Measurements from ENCODE around the gene CCDC51.

DNA sequence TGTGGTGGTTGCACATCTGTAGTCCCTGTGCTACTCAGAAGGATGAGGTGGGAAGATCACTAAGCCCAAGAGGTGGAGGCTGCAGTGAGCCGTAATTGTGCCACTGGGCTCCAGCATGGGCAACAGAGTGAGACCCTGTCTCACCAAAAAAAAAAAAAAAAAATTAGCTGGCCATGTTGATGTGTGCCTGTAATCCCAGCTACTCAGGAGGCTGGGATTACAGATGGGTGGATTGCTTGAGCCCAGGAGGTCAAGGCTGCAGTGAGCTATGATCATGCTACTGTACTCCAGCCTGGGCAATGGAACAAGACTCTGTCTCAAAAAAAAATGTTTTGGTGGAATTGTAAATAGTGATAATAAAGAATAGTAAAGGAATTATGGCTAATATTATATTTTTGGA is 16.5 kb upstream of the CCDC51 start:
- no peak for TF ChIP-seq POLR2AphosphoS5 (IDR thresholded peaks at IDR 0.05; ENCODE audit: control insufficient read depth, insufficient read depth, low read depth, low read length)
- no peak for TF ChIP-seq TBL1XR1 (IDR thresholded peaks at IDR 0.05; ENCODE audit: low read length in 2 of 2)
- TF ChIP-seq, protein P1, sequence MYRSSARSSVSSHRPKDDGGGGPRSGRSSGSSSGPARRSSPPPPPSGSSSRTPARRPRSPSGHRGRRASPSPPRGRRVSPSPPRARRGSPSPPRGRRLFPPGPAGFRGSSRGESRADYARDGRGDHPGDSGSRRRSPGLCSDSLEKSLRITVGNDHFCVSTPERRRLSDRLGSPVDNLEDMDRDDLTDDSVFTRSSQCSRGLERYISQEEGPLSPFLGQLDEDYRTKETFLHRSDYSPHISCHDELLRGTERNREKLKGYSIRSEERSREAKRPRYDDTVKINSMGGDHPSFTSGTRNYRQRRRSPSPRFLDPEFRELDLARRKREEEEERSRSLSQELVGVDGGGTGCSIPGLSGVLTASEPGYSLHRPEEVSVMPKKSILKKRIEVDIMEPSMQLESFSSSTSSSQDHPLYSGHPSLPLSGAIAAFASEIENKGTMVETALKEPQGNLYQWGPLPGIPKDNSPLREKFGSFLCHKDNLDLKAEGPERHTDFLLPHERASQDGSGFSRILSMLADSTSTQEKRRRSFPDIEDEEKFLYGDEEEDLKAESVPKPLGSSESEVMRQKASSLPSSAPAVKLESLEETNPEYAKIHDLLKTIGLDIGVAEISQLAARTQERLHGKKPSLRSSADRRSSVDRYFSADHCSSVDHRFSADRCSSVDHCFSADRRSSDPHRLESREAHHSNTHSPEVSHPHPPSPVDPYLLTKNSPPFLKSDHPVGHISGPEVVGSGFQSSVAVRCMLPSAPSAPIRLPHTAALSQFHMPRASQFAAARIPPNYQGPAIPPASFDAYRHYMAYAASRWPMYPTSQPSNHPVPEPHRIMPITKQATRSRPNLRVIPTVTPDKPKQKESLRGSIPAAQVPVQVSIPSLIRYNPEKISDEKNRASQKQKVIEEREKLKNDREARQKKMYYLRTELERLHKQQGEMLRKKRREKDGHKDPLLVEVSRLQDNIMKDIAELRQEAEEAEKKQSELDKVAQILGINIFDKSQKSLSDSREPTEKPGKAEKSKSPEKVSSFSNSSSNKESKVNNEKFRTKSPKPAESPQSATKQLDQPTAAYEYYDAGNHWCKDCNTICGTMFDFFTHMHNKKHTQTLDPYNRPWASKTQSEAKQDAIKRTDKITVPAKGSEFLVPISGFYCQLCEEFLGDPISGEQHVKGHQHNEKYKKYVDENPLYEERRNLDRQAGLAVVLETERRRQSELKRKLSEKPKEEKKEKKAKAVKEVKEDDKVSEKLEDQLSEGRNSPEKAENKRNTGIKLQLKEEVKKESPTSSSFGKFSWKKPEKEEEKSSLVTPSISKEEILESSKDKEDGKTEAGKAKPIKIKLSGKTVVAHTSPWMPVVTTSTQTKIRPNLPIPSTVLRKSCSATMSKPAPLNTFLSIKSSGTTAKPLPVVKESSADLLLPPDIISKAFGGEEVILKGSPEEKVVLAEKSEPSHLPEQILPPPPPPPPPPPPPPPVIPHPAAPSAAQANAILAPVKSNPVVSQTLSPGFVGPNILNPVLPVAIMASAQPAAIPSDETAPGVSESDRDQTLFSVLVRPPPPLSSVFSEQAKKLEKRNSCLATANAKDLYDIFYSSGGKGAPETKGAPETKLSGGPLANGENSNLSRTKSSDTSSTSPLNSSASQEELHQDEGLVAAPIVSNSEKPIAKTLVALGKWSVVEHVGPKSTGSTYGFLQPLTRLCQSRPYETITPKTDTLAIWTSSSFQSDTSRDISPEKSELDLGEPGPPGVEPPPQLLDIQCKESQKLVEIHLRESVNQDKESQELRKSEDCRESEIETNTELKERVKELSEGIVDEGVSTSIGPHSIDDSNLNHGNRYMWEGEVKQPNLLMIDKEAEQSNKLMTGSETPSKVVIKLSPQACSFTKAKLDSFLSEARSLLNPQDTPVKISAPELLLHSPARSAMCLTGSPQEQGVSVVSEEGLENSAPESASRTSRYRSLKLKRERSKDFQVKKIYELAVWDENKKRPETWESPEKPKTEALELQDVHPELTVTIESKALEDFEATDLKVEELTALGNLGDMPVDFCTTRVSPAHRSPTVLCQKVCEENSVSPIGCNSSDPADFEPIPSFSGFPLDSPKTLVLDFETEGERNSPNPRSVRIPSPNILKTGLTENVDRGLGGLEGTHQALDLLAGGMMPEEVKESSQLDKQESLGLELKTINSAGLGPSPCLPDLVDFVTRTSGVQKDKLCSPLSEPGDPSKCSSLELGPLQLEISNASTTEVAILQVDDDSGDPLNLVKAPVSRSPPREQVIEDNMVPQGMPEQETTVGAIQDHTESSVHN (IDR thresholded peaks at IDR 0.05; ENCODE audit: borderline replicate concordance in 1 of 2, low read depth in 1 of 2) = no peak
- no peak for TF ChIP-seq U2AF1 (optimal IDR thresholded peaks at IDR 0.05; ENCODE audit: low read depth, low read length)
- TF ChIP-seq, protein P2, sequence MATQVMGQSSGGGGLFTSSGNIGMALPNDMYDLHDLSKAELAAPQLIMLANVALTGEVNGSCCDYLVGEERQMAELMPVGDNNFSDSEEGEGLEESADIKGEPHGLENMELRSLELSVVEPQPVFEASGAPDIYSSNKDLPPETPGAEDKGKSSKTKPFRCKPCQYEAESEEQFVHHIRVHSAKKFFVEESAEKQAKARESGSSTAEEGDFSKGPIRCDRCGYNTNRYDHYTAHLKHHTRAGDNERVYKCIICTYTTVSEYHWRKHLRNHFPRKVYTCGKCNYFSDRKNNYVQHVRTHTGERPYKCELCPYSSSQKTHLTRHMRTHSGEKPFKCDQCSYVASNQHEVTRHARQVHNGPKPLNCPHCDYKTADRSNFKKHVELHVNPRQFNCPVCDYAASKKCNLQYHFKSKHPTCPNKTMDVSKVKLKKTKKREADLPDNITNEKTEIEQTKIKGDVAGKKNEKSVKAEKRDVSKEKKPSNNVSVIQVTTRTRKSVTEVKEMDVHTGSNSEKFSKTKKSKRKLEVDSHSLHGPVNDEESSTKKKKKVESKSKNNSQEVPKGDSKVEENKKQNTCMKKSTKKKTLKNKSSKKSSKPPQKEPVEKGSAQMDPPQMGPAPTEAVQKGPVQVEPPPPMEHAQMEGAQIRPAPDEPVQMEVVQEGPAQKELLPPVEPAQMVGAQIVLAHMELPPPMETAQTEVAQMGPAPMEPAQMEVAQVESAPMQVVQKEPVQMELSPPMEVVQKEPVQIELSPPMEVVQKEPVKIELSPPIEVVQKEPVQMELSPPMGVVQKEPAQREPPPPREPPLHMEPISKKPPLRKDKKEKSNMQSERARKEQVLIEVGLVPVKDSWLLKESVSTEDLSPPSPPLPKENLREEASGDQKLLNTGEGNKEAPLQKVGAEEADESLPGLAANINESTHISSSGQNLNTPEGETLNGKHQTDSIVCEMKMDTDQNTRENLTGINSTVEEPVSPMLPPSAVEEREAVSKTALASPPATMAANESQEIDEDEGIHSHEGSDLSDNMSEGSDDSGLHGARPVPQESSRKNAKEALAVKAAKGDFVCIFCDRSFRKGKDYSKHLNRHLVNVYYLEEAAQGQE (IDR thresholded peaks at IDR 0.05; ENCODE audit: borderline replicate concordance) = no peak
- TF ChIP-seq, protein P2 (CRISPR knock-in tag; IDR thresholded peaks at IDR 0.05; ENCODE audit: low read depth) = no peak
- no peak for TF ChIP-seq TCF7L2 (IDR thresholded peaks at IDR 0.05; ENCODE audit: low read depth, low read length)
- TF ChIP-seq MCM2 (IDR thresholded peaks at IDR 0.05; ENCODE audit: low read depth) = no peak
- no peak for TF ChIP-seq POLR2A (conservative IDR thresholded peaks at IDR 0.05)
- TF ChIP-seq COPS2 (conservative IDR thresholded peaks at IDR 0.05) = no peak
- TF ChIP-seq, protein P3, sequence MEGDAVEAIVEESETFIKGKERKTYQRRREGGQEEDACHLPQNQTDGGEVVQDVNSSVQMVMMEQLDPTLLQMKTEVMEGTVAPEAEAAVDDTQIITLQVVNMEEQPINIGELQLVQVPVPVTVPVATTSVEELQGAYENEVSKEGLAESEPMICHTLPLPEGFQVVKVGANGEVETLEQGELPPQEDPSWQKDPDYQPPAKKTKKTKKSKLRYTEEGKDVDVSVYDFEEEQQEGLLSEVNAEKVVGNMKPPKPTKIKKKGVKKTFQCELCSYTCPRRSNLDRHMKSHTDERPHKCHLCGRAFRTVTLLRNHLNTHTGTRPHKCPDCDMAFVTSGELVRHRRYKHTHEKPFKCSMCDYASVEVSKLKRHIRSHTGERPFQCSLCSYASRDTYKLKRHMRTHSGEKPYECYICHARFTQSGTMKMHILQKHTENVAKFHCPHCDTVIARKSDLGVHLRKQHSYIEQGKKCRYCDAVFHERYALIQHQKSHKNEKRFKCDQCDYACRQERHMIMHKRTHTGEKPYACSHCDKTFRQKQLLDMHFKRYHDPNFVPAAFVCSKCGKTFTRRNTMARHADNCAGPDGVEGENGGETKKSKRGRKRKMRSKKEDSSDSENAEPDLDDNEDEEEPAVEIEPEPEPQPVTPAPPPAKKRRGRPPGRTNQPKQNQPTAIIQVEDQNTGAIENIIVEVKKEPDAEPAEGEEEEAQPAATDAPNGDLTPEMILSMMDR (IDR thresholded peaks at IDR 0.05 in 2 of 3, conservative IDR thresholded peaks at IDR 0.05 in 1 of 3; ENCODE audit: insufficient read depth in 2 of 3, low read depth in 1 of 3, low read length in 3 of 3) = no peak
- TF ChIP-seq ATF7 (IDR thresholded peaks at IDR 0.05) = no peak
- TF ChIP-seq NCOA6 (IDR thresholded peaks at IDR 0.05) = no peak
- TF ChIP-seq, protein P4, sequence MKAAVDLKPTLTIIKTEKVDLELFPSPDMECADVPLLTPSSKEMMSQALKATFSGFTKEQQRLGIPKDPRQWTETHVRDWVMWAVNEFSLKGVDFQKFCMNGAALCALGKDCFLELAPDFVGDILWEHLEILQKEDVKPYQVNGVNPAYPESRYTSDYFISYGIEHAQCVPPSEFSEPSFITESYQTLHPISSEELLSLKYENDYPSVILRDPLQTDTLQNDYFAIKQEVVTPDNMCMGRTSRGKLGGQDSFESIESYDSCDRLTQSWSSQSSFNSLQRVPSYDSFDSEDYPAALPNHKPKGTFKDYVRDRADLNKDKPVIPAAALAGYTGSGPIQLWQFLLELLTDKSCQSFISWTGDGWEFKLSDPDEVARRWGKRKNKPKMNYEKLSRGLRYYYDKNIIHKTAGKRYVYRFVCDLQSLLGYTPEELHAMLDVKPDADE (conservative IDR thresholded peaks at IDR 0.05; ENCODE audit: control insufficient read depth, low read depth, low read length) = no peak

Data from K562 (cell line).